Lung (tissue), 12 donors: ENCODE results near the gene CCL4. TPM values are rescaled to one million over a fixed set of nuclear protein-coding genes. Genes with fewer than 3 reads are reported as not detected.
"Not testable (repeated sequence)": the region's sequence is repeated elsewhere in the genome, so short reads cannot be mapped to it uniquely, and the experiment has no call there.

Experiments used
- ATAC-seq: fragments of 200-7000 bp; cut with Tn5 transposase; one replicate; pipeline ENCODE4 v1.9.1; 2020; ENCODE audit warnings: moderate number of reproducible peaks; ENCODE audit not compliant: insufficient read depth, low FRiP score
- DNase-seq, 3 donors: peaks; one replicate each; pipeline ENCODE4 v3.0.0-alpha.2; 2013 to 2017
- H3K27ac ChIP-seq, 2 donors: one replicate each; pipeline ENCODE4 v1.5.1; 2013; ENCODE audit warnings: mild to moderate bottlenecking in 2 of 2, moderate library complexity in 2 of 2, control low read depth in 1 of 2, inconsistent platforms in 1 of 2, low read depth in 1 of 2, low read length in 1 of 2
- H3K27me3 ChIP-seq, 3 donors: one replicate each; pipeline ENCODE4 v1.5.1; 2013; ENCODE audit warnings: low read length in 2 of 3; ENCODE audit not compliant: control insufficient read depth in 3 of 3, insufficient read depth in 3 of 3
- H3K36me3 ChIP-seq, 4 donors: one replicate each; pipeline ENCODE4 v1.5.1; 2013; ENCODE audit warnings: low read length in 4 of 4, mild to moderate bottlenecking in 1 of 4, moderate library complexity in 1 of 4; ENCODE audit not compliant: control insufficient read depth in 4 of 4, insufficient read depth in 4 of 4
- H3K4me1 ChIP-seq, 5 donors: one replicate each; pipeline ENCODE4 v1.5.1; 2013; ENCODE audit warnings: low read length in 5 of 5, mild to moderate bottlenecking in 2 of 5, moderate library complexity in 1 of 5; ENCODE audit not compliant: control insufficient read depth in 5 of 5, insufficient read depth in 5 of 5
- H3K4me3 ChIP-seq: one replicate; pipeline ENCODE4 v1.5.1; 2013; ENCODE audit warnings: mild to moderate bottlenecking, control low read depth, moderate library complexity
- H3K9ac ChIP-seq, 2 donors: one replicate each; pipeline ENCODE4 v1.5.1; 2013; ENCODE audit warnings: low read length in 2 of 2, control low read depth in 1 of 2; ENCODE audit not compliant: insufficient read depth in 1 of 2
- H3K9me3 ChIP-seq, 4 donors: one replicate each; pipeline ENCODE4 v1.5.1; 2013; ENCODE audit warnings: low read length in 3 of 4, mild to moderate bottlenecking in 1 of 4, moderate library complexity in 1 of 4; ENCODE audit not compliant: control insufficient read depth in 4 of 4, insufficient read depth in 3 of 4
- CTCF ChIP-seq: IDR thresholded peaks from 2 replicates; pipeline ENCODE4 v1.5.1; 2012; ENCODE audit warnings: mild to moderate bottlenecking; ENCODE audit errors: control extremely low read depth, extremely low read depth
- whole genome bisulfite sequencing, 2 donors: extraction: QIAGEN DNeasy Blood & Tissue Kit; methylation state at CpG; one replicate each; pipeline ENCODE4 v1.1.7; 2013; 5-methylcytosine and 5-hydroxymethylcytosine counted together
- polyA plus RNA-seq, 2 donors: library from polyadenylated mRNA; stranded (reverse); fragments of 200-250 nt; gene quantifications; one replicate each; pipeline ENCODE4 v1.2.1, GENCODE V29; 2013
- total RNA-seq, 2 donors: library from RNA; depleted of rRNA in 1 of 2; stranded (reverse); fragments of >200 nt in 1 of 2; gene quantifications; one replicate each; pipeline ENCODE4 v1.2.1, GENCODE V29; 2014 to 2021
- donor health status: control.
- donor health status: control.
- donor health status: Bipolar disorder and iron deficiency.
- donor health status: healthy.
- donor health status: DM: yes; HTN: yes; CAD: no.

CCL4 gene
- total and polyA plus RNA-seq, 4 donors = 8.3 to 502 (median 21.1) TPM

GRCh38 chr17:36117505-36118382 is 14.1 kb downstream of the CCL4 start:
- no peaks in the 10 kb centered on the region for H3K27me3 ChIP-seq
- ATAC-seq (no peak), DNase-seq (no peak)
- H3K4me3 ChIP-seq = no peak overlapping the region
- no peaks in the 10 kb centered on the region for H3K4me1 ChIP-seq
- WGBS, 2 donors = 50 to 56% methylated on average over 5 of the region's 5 CpGs
- H3K9ac ChIP-seq = no peak overlapping the region
- TF ChIP-seq CTCF = no peak
- H3K36me3 ChIP-seq = no peaks in the 10 kb centered on the region
- H3K9me3 ChIP-seq = no peaks in the 10 kb centered on the region
- no peak overlapping the region for H3K27ac ChIP-seq

- H3K27me3 ChIP-seq = no peaks in the 10 kb centered on the region
- TF ChIP-seq CTCF = no peak
- WGBS, 2 donors = 92% methylated on average over 12 of the region's 12 CpGs
- DNase-seq (no peak), ATAC-seq (no peak)
- H3K9ac ChIP-seq = no peak overlapping the region
- H3K4me1 ChIP-seq = no peaks in the 10 kb centered on the region
- no peak overlapping the region for H3K27ac ChIP-seq
- no peaks in the 10 kb centered on the region for H3K9me3 ChIP-seq
- H3K4me3 ChIP-seq = no peak overlapping the region
- no peaks in the 10 kb centered on the region for H3K36me3 ChIP-seq
Observed at GRCh38 chr17:36118477-36119353, 15.1 kb downstream of the CCL4 start.

- Histone ChIP-seq H3K4me1 (peaks cover 0 to 1% (median 0%) of the 10 kb centered on the region in 5 donors), H3K27me3 (no peaks in the 10 kb centered on the region), H3K9ac (no peak overlapping the region), H3K9me3 (peaks cover 0 to 5% (median 0%) of the 10 kb centered on the region in 4 donors), H3K27ac (no peak overlapping the region), H3K36me3 (no peaks in the 10 kb centered on the region), H3K4me3 (no peak overlapping the region)
- DNase-seq = no peak
- no peak for TF ChIP-seq CTCF
- no peak for ATAC-seq
- WGBS, 2 donors = 77 to 79% methylated on average over 3 of the region's 3 CpGs
Observed at GRCh38 chr17:36120221-36120620, 16.6 kb downstream of the CCL4 start.

GRCh38 chr17:36121099-36121498 is 17.5 kb downstream of the CCL4 start:
- not testable (repeated sequence) for H3K27me3 ChIP-seq, H3K27ac ChIP-seq, H3K4me3 ChIP-seq, H3K9ac ChIP-seq, ATAC-seq, DNase-seq, H3K4me1 ChIP-seq, H3K36me3 ChIP-seq
- peaks cover 0 to 13% (median 4%) of the 10 kb centered on the region in 4 donors for H3K9me3 ChIP-seq
- WGBS, 2 donors = 68 to 77% methylated on average over 6 of the region's 6 CpGs
